Activated CD4-positive, alpha-beta T cell treated with anti-CD3 and anti-CD28 coated beads for 24 hours (primary cell): ENCODE measurements around the gene PCCA.
"Not testable (repeated sequence)": the region's sequence is repeated elsewhere in the genome, so short reads cannot be mapped to it uniquely, and the experiment has no call there.

Experiments
- DNase-seq, 2 donors: peaks; one replicate each; pipeline ENCODE4 v3.0.0-alpha.2; 2020; ENCODE audit warnings: low read depth in 2 of 2

The PCCA gene

GRCh38 chr13:100139817-100140216 lies 50.9 kb downstream of the PCCA start:
- DNase-seq, result no peak

GRCh38 chr13:100140441-100140840 lies 51.5 kb downstream of the PCCA start:
- DNase-seq, result no peak

GRCh38 chr13:100141461-100141961 lies 52.6 kb downstream of the PCCA start:
- not testable (repeated sequence) for DNase-seq

- DNase-seq, result no peak
These were observed 57.6 kb downstream of the PCCA start for GRCh38 chr13:100146534-100146933.

- no peak for DNase-seq
These were observed 58.9 kb downstream of the PCCA start for GRCh38 chr13:100147825-100148224.

- DNase-seq, result no peak
These were observed 59.5 kb downstream of the PCCA start for GRCh38 chr13:100148422-100148821.

GRCh38 chr13:100149389-100149788 lies 60.5 kb downstream of the PCCA start:
- no peak for DNase-seq

- DNase-seq, result not testable (repeated sequence)
These were observed 61.8 kb downstream of the PCCA start for GRCh38 chr13:100150711-100151110.

- no peak for DNase-seq
These were observed 66.0 kb downstream of the PCCA start for GRCh38 chr13:100154842-100155416.

GRCh38 chr13:100156788-100157187 lies 67.9 kb downstream of the PCCA start:
- no peak for DNase-seq

GRCh38 chr13:100158569-100158968 lies 69.7 kb downstream of the PCCA start:
- DNase-seq, result no peak

- no peak for DNase-seq
These were observed 70.7 kb downstream of the PCCA start for GRCh38 chr13:100159584-100159983.

- DNase-seq, result no peak
These were observed 71.6 kb downstream of the PCCA start for GRCh38 chr13:100160450-100160849.

GRCh38 chr13:100163375-100163774 lies 74.5 kb downstream of the PCCA start:
- no peak for DNase-seq

- DNase-seq, result no peak
These were observed 84.3 kb downstream of the PCCA start for GRCh38 chr13:100173203-100173602.

GRCh38 chr13:100174455-100174854 lies 85.6 kb downstream of the PCCA start:
- DNase-seq, result not testable (repeated sequence)

GRCh38 chr13:100175078-100175802 lies 86.3 kb downstream of the PCCA start:
- no peak for DNase-seq

- no peak for DNase-seq
These were observed 86.9 kb downstream of the PCCA start for GRCh38 chr13:100175803-100176182.

- DNase-seq, result no peak
These were observed 88.0 kb downstream of the PCCA start for GRCh38 chr13:100176801-100177400.

GRCh38 chr13:100178309-100178708 lies 89.4 kb downstream of the PCCA start:
- no peak for DNase-seq

- no peak for DNase-seq
These were observed 90.4 kb downstream of the PCCA start for GRCh38 chr13:100179276-100179675.

- DNase-seq, result no peak
These were observed 94.1 kb downstream of the PCCA start for GRCh38 chr13:100182900-100183490.

GRCh38 chr13:100184095-100184494 lies 95.2 kb downstream of the PCCA start:
- no peak for DNase-seq
